Keratinocyte (primary cell): ENCODE data around the gene LHPP.

Experiments used
- CTCF ChIP-seq, 3 experiments: IDR thresholded peaks in 1 of 3; conservative IDR thresholded peaks in 1 of 3; optimal IDR thresholded peaks in 1 of 3; 2 replicates in 2 of 3; 3 replicates in 1 of 3; pipeline versions ENCODE3 to v1.5.1; 2011; ENCODE audit warnings: low read length in 3 of 3, mild to moderate bottlenecking in 3 of 3, moderate library complexity in 2 of 3, control low read depth in 1 of 3, inconsistent platforms in 1 of 3; ENCODE audit not compliant: insufficient read depth in 2 of 3; ENCODE audit errors: extremely low read depth in 1 of 3
- EZH2 ChIP-seq: IDR thresholded peaks from one replicate; pipeline ENCODE4 v1.6.1; 2012; ENCODE audit warnings: inconsistent platforms, mild to moderate bottlenecking, low read length, moderate library complexity

GRCh38 chr10:124653811-124654651 is 192.4 kb downstream of the LHPP start:
- TF ChIP-seq CTCF (optimal IDR thresholded peaks at IDR 0.05 in 1 of 3, IDR thresholded peaks at IDR 0.05 in 1 of 3, conservative IDR thresholded peaks at IDR 0.05 in 1 of 3; ENCODE audit: extremely low read depth in 1 of 3, insufficient read depth in 2 of 3, low read length in 3 of 3) (no peak), EZH2 (no peak)
